Stimulated activated CD4-positive, alpha-beta T cell treated with anti-CD3 and anti-CD28 coated beads, Interleukin-15, amount 100 ng/mL, for 24 hours (primary cell): Measurements from ENCODE around the gene NOS1AP.
"Not testable (repeated sequence)": the region's sequence is repeated elsewhere in the genome, so short reads cannot be mapped to it uniquely, and the experiment has no call there.

ENCODE experiments used
- DNase-seq: peaks from one replicate; pipeline ENCODE4 v3.0.0-alpha.2; 2020

The NOS1AP gene

DNA sequence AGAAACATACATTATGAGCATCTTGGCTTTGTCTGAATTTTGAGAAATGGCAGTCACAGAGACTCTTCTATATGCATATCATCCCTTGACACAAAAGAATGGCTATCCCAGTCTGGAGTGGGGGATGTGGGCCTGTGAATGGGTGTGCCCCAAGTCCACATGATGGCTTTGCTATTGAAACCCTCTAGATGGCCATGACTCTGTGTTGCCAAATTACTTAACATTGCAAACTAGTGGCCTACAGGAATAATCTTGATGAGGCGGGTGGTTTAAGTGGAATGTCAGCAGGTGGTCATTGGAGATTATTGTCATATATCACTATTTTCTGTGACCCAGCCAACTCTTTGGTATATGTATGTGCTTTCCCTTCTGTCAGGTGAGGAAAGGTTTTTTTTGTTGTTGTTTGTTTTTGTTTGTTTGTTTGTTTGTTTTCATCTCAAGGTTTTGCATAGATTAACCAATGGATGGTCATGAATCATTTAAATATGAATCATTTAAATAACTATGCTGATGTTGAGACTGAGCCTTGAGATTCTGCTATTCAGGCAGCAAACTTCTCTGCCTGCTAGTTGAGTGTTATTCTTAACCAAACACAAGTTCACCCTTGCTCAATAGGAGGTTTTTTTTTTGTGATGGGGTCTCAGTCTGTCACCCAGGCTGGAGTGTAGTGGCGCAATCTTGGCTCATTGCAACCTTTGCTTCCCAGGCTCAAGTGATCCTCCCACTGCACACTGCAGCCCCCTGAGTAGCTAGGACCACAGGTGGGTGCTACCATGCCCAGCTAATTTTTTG, 103.0 kb downstream of the NOS1AP start:
- no peak for DNase-seq

DNA sequence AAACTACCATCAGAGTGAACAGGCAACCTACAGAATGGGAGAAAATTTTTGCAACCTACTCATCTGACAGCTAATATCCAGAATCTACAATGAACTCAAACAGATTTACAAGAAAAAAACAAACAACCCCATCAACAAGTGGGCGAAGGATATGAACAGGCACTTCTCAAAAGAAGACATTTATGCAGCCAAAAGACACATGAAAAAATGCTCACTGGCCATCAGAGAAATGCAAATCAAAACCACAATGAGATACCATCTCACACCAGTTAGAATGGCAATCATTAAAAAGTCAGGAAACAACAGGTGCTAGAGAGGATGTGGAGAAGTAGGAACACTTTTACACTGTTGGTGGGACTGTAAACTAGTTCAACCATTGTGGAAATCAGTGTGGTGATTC, 104.1 kb downstream of the NOS1AP start:
- DNase-seq, result not testable (repeated sequence)

DNA sequence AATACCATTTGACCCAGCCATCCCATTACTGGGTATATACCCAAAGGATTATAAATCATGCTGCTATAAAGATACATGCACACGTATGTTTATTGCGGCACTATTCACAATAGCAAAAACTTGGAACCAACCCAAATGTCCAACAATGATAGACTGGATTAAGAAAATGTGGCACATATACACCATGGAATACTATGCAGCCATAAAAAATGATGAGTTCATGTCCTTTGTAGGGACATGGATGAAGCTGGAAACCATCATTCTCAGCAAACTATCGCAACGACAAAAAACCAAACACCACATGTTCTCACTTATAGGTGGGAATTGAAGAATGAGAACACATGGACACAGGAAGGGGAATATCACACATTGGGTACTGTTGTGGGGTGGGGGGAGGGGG, 104.5 kb downstream of the NOS1AP start:
- DNase-seq, result not testable (repeated sequence)

DNA sequence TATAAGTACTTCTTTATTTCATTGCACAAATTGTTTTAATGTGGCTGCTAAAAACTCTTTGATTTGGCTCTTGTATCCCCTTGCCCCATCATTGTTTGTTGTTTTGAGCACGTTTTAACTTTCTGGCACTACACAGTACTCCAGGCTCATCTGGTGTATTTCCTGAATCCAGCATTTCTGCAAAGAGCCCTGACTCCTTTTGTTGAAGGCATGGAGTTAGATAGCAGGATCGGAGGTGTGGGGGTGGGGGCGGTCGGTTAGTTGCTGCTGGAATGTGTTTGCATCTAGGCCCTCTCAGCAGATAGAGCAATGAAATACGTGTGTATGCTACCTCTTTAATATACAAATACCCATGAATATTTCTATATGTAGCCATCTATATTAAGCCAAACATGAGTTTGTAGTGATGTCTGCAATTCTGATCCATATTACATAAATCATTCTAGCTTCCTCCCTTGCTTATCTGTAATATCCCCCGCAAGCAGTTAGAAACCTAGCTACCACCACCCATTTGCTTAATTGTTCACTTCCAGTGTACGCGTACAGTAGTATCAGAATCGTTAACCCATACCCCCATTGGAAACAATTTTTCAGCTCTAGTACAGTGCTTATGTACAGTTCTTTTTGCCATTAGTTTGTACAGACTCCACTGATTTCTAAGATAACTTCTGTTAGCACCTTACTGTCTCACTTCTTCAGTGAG, 106.0 kb downstream of the NOS1AP start:
- DNase-seq, result no peak

DNA sequence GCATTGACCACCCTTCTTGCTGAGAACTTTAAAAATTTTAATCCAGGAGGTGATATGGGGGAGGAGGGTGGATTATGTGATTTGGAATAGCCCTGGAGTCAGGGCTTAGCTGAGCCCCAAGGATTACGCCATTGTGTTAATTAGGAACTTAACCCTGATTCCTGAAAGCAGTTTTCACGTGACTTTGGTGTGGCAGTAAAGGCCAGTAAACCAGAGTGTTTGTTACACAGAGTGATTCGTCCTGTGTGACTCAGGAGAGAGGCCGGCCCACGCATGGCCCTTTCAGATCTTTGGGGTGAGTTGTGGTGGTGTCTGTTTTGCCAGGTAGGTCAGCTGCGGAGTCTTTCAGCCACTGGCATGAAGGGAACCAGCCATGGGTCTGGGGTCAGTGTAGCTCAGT, 107.6 kb downstream of the NOS1AP start:
- no peak for DNase-seq

DNA sequence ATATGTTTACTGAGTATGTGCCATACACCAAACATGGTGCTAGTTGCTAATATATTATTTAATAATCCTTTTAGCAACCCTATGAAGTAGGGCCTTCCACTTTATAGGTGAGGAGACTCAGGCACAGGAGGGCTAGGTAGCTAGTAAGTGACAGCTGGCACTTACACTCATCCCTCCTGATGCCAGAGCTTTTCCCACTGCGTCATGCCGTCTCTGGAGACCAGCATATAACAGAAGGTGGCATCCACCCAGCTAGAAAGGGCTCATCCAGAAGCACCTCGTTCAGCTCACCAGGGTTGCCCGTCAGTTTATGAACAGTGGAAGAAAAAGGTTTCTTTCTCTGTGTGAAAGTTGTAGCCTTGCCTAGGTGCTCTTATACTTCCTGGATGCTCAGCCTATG, 108.9 kb downstream of the NOS1AP start:
- DNase-seq, result no peak

DNA sequence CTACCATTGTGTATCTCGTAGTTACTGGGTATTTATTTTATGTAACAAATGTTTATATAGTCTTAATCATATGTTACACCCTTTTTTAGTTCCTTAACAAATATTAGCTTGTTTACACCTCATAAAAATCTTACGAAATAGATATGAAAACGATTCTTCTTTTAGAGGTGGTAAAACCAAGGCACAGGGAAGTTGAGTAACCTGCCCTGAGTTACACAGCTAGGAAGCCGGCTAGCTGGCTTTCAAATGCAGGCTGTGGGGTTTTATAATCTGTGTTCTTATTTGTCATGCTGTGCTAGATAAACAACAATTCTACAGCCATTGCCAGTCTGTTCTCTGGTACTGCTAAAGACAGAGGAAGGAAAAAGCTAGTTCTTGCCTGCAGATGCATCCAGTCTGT, 109.6 kb downstream of the NOS1AP start:
- DNase-seq, result no peak

DNA sequence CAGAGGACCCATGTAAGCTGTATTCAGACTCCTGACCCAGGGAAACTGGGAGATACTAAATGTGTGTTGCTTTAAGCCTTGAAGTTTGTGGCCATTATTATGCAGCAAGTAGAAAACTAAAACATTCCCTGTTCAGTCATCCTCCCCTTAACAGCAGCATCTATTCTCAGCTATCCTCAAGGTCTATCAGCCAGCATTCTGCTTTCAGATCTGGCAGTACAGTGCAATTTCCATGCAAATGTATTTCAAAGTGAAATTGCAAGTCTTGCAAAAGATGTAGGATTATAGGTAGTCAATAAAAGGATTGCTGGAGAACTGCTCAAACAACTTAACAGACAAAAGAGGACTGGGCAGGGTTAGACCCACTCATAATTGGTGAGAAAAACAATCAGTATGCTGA, 111.3 kb downstream of the NOS1AP start:
- no peak for DNase-seq

DNA sequence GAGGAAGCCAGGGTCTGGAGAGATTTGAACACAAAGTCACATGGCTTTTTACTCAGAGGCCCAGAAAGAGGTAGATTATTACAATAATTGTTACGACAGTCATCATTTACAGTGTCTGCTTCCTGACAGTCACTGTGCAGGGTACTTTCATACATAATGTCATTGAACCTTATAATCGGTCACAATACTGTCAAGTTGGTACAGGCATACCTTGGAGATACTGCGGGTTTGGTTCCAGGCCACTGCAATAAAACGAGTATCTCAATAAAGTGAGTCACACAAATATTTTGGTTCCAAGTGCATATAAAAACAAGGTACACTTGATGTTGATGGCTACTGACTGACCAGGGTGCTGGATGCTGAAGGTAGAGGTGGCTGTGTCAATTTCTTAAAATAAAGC, 112.6 kb downstream of the NOS1AP start:
- no peak for DNase-seq

DNA sequence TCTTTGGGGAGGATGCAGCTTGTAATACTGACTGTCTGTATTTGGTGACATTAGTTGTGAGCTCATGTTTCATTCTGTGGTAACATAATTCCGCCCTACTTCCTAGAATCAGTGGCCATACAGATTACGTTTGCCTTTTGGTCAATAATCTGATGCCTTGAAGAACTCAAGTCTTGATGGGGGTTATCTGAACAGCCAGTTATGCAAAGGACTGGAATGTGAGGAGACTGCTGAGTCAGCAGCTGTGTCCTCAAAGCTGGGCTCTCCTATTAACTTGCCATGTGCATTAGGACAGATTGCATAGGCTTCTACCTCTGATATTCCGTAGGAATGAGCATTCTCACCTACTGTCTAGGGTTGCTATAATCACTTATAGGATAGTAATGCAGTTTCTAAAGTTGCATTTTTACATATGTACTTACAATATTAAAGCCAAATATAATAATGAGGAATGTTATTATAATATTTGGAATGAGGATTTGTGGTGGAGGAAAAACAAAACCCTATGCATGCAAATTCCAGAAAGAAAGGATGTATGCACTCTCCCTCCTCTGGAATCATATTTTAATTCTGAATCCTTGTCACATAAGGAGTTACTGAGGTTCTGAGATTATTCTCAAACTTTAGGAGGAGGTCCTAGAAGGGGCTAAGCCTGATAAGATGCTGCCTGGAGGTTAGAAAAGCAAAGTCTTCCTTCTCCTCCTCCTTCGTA, 116.0 kb downstream of the NOS1AP start:
- no peak for DNase-seq

DNA sequence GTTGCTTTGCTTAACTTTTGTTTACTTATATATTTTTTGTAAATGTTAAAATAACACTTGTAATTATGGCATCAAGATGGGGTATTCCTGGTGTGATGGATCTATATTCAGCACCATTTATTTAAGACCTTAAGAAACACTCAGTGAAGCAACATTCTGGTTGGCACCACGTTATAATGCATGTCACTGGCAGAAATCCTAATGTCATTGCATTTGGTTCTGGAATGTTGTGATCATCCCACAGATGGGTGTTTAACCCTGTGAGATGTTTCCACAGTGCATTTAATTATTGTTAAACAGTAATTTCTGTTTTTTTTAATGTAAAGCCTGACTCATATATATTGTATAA, 116.5 kb downstream of the NOS1AP start:
- DNase-seq, result no peak

DNA sequence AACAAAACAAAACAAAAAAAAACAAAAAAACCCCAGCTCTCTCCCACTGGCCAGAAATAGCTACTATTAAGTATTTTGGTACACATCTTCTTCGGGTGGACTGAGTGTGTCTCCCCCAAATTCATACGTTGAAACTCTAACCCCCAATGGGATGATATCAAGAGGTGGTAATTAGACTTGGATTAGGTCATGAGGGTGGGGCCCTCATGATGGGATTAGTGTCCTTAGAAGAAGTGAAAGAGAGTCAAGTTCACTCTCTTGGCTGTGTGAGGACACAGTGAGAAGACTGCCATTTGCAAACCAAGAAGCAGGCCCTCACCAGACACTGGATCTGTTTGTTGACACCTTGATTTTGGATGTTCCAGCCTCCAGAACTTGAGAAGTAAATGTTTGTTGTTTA, 116.9 kb downstream of the NOS1AP start:
- no peak for DNase-seq

DNA sequence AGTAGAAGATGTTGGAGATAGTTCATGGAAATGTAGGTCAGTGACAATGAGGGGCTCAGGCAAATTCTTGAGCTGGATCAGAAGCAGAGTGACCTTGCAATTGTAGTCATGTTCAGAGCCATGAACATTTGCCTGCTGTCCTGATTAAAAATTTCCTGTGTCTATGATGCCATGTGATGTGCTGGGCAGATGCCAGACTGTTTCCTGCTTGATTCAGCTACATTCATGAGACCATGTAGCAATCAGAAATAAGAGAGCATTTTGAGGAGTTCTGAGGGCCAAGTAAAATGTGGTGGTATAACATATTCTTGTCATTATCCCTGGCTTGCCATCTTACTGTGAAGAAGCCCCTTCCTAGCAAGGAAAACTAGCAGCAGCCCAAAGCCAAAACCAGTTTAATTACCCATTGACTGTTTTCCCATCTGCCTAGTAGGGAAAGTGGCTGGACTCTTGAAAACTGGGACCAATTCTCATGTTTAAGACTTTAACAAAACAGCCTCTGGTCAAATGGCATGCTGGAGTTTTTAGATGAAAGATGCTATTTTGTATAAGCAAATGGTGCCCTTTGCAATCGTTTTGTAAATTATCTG, 118.3 kb downstream of the NOS1AP start:
- DNase-seq, result no peak

DNA sequence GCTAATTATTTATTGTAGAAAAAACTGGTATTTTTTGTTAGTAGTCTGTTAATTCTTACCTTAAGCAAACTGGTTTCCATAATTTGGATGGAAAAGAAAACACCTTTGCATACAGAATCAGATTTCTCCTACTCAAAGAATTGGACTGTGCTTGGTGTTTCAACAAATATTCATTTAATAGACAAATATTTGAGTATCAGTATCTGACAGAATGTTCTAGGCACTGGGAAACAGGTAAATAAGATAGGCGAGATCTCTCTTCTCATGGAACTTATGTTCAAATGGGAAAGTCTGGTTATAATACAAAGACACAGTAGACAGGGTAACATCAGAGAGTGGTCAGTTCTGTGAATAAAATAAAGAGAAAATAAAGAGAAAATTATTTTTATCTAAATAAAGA, 119.9 kb downstream of the NOS1AP start:
- no peak for DNase-seq

DNA sequence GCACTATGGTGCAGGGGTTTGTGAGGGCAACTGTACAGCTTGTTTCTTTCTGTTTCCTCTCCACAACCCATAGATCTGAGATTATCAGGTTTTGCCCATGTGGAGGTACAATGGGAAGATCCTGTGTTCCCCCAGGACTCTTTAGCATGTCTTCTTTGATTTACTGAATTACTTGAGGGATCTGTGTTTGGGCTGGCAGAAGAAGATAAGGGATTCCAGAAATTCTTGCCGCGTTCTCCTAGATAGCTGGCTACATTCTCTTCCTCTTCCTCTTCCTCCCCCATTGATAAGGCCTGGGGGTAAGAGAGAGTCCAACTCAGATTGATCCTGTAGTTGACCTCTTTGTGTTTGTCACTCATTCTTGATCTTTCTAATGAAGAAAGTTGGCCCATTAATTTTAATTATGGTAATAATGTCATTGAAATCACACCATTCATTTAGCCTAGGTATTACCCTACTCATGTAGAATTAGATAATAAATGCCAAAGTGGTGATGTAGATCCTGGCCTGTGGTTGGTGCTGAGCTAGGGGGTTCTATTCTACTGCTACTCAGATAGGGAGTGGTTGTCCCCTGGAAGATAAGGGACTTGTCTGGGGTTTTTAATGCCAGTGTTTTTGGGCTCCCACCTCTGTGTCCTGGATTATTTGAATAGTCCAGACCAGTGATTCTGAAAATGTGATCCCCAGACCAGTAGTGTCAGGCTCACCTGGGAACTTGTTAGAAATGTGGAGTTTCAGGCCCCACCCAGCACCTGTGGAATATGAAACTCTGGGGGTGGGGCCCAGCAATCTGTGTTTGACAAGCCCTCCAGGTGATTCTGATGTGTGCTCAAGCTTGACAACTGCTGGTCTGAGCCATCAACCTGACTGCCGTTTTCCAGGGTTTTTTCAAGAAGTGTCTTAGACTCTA, 122.2 kb downstream of the NOS1AP start:
- no peak for DNase-seq

DNA sequence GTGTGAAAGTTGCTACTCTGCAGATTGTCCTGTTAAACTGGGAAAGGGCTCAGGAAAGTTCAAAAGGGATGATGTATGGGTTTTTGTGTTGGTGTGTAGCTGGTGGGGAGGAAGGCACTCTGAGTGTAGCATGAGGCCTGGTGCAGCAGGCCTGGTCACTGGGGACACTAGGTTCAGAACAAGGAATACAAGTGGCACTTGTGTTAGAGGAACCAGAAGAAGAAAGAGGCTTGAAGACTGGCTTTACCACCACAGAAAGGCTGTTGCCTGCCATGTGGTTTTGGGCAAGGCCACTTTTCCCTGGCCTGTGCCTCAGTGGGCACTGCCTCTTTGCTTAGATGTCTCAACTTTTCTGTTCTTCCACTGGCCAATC, 122.8 kb downstream of the NOS1AP start:
- no peak for DNase-seq

DNA sequence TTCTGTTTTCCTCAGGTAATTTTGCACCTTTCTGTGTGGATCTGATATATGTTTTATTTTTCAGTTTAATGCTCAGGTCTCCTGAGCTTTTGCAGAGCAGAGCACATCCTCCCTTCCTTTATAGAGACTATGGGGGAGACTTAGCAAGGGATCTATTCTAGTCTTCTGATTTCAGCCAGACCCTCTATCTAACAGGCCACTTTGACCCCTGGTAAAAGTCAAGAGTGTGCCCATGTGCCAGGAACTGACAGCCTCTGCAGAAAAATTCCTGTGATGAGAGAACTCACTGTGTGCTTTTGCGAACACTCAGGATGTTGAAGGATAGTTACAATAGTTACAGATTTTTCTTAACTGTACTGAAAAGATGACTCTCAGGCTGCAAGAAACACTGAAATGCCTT, 123.3 kb downstream of the NOS1AP start:
- no peak for DNase-seq

DNA sequence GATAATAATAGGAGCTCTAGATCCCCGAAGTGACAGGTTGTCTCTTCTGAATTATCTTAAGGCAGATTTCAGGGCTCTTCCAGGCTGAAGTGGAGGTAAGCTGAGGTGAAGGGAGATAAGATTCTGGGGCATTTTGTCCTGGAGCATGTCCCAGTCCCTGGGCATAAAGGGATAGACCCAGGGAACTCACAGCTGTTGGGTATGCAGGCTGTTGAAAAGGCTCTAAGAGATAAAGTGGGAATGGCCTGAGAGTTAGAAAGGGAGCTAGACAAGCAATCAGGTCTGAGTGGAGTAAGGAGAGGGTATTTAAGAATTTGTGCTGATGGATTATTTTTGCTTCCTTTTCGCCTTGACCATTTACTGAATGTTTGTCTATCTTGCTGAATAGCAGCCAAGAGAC, 123.7 kb downstream of the NOS1AP start:
- no peak for DNase-seq

DNA sequence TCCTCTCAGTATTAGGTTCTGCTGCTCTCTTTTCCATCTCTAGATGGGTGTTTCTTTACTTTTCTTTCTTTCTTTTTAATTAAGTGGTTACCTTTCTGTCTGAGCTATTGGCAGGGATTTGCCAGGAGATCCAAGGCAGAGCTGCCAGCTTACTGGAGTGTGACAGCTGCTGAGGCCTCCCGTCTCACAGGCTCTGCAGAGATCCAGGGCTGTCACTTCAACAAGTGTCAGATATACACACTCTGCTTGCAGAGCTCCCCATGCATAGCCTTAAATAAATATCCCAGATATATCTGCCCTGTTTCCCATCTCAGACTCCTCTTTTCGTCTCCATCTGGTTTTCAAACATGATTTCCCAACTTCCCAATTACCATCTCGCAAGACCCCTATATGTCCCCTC, 124.3 kb downstream of the NOS1AP start:
- DNase-seq, result no peak

DNA sequence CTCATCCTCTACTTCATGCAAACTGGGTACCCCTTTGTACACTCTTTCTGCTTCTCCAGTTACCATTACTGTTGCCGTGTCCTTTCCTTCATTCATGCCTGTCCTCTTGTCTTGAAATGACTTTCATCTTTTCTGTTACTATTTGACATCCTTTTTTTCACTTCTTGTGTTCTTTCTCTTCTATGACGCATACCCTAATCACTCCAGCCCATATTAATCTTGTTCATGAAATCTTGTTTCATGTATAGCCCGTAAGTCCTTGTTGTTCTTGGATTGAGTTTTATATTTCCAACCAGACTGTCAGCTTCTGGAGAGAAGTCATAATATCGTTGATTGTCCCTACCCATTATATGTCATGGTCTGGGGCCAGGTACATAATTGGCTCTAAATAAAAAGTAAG, 126.1 kb downstream of the NOS1AP start:
- no peak for DNase-seq

DNA sequence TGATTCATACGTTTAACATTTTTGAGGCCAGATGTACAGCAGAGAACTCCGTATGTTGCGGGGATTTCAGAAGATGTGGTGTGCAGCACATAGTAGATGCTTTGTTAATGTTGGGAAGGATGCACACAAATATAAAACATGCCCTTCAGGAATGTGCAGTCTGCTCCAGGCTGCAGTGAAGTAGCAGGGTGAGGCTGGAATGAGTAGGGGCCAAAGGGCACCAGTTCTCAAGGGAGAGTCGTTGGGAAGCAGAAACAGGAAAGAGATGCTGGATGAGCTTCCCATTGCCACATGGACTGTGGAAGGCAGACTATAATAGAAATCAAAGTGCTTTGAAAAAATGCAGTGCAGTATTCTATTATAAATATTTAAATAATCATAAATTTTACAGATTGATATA, 126.9 kb downstream of the NOS1AP start:
- no peak for DNase-seq

DNA sequence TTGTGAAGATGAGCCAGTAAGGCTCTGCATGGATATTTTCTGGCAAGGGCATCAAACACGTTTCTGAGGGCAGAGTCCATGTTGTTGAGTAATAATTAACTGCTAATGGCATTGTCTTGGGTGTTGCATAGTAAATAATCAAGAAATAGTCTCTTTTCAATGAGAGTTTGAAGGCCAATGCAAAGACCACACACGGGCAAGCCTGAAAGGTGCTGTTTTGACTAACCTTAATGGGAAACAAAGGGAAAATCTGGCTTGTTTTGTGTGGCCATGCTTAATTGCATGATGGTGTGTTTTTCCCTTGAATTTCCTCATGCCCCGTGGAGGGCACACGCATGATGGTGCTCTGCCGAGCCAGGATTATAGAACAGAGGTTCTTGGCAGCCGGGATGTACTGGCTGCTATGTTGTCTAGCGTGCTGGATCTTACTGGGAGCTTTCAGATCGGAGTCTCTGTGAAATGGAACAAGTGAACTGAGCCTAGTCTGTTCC, 127.6 kb downstream of the NOS1AP start:
- no peak for DNase-seq
